GM19452 (cell line): Measurements from ENCODE around the gene FGGY.
A peak's percentile ranks its signal among the peaks of the same experiment; 100 is the strongest.

Source experiments
- ATAC-seq: cut with Tn5 transposase; IDR thresholded peaks from one replicate; pipeline ENCODE4 v1.9.1; 2021; ENCODE audit not compliant: unreplicated experiment

FGGY gene

GRCh38 chr1:59314776-59315528, 18.1 kb downstream of the FGGY start:
- ATAC-seq: no peak

GRCh38 chr1:59315529-59316463, 18.9 kb downstream of the FGGY start:
- no peak for ATAC-seq

- ATAC-seq: peak; percentile 66
These were observed 19.7 kb downstream of the FGGY start for GRCh38 chr1:59316497-59317128.

DNA sequence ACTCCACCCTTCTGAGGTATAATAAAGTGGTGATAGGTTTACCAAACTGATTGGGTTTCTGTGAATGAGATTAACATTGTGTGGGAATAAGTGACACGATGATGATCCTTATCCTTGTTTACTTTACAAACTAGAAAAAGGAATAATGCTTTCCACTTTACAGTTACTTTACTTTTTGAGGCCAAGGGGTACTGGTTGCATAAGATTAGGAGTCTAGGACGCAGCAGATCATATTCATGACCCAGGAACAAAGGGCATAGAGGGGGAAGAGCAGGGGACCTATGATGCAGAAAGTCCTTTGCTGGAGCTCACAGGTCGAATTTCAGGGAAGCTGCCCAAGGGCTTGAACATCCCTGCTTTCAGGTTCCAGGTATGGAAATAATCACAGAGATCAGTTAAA, 20.4 kb downstream of the FGGY start:
- ATAC-seq: no peak

DNA sequence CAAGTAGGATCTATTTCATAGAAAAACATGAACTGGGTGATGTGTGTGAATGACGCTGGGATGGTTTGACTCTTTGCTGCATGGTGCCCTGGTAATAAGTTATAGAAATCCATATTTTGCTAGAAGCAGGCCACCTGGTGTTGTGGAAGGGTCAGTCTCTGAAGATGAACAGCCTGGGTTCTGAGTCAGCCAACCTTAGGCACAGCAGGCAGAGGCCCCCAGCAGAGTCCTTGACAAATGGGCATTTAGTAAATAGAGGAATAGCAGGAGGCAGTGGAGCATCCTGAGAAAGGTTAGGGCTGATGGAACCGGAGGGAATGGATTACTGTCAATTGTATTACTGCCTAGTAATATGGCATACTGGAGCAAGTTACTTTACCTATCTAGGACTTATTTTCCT, 20.9 kb downstream of the FGGY start:
- ATAC-seq: no peak

GRCh38 chr1:59318271-59318860, 21.5 kb downstream of the FGGY start:
- no peak for ATAC-seq

- ATAC-seq: no peak
These were observed 25.5 kb downstream of the FGGY start for GRCh38 chr1:59322394-59322793.

GRCh38 chr1:59322814-59323213, 25.9 kb downstream of the FGGY start:
- ATAC-seq: no peak

DNA sequence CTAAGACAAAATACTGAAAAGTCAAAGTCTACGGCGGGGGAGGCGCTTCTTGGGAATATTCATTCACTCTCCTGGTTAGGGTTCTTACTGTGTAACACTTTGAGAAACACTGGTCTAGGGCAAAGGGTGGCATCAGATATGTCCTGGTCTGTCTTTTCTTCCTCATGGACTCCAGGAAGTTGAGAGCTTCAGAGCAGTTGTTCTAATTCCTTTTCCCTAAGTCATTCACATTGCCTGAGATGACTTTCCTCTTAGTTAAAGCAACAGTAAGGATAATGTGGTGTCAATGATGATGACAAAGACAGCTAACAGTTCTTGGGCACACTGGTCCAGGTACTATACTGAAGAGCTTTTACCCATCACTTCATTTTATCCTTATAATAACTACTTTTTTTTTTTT, 27.0 kb downstream of the FGGY start:
- no peak for ATAC-seq

- ATAC-seq: no peak
These were observed 31.5 kb downstream of the FGGY start for GRCh38 chr1:59328353-59328752.

DNA sequence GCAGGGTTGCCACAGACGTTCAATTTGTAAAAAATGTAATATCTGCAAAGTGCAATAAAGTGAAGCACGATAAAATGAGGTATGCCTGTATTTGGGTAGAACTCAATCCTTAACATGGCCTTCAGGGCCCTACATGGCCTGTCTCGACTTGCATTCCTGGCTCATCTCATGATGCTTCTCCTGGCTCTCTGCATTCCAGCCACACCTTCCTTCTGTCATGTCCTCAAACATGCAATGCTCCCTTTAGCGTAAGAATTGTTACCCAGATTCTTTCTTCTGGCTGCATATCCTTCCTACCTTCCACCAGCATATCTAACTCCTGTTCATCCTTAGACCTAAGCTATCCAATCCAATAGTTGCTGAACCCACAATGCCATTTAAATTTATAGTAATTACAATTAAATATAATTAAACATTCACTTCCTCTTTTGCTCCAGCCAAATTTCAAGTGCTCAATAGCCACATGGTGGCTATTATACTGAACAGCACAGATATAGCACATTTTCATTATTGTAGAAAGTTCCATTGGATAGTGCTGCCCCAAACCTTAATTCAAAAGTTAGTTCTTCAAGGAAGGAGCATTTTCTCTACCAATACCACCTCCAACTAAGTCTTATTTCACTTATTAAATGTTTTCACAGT, 32.6 kb downstream of the FGGY start:
- ATAC-seq: no peak

DNA sequence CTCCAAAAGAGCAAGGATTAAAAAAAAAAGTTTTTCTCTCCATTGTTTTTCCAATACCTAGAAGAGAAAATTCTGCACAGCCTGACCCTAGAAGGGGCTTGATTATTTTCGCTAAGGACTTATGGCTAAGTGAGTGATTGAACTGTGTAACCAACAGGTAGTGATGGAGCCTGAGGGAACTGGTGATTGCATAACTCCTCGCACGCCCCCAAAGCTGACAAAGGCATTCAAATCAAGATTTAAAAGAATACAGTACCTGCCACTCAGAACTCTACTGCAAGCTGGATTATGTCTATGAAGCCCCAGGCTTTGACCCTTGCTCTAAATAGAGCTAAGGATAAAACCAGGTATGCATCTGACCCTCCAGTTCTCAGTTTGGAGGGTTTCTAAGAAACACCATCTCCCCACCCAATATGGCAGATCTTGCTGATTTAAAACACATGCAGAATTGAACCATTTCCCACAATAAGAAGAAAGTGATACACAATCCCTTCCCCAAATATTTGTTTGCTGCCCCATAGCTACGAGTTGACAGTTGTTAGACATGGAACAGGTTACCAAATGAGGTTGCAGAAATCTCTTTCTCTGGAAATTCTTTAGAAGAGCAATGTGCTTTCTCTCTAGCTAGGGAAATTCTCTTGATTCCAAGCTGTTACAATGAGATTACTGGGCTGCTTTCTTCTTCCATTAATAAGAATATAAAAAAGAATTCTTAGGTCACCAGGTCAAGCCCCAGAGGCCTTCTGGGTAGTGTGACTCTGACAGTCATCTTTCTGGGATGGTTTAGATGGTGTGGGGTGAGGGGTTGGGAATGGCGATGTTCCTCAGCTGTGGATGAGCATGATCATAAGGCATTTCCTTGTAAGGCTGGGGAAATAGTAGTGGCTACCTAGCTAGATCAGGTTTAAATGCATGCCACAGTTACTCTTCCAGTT, 35.1 kb downstream of the FGGY start:
- ATAC-seq: no peak

GRCh38 chr1:59332983-59333382, 36.1 kb downstream of the FGGY start:
- peak; percentile 70 for ATAC-seq

GRCh38 chr1:59333626-59334277, 36.9 kb downstream of the FGGY start:
- no peak for ATAC-seq

DNA sequence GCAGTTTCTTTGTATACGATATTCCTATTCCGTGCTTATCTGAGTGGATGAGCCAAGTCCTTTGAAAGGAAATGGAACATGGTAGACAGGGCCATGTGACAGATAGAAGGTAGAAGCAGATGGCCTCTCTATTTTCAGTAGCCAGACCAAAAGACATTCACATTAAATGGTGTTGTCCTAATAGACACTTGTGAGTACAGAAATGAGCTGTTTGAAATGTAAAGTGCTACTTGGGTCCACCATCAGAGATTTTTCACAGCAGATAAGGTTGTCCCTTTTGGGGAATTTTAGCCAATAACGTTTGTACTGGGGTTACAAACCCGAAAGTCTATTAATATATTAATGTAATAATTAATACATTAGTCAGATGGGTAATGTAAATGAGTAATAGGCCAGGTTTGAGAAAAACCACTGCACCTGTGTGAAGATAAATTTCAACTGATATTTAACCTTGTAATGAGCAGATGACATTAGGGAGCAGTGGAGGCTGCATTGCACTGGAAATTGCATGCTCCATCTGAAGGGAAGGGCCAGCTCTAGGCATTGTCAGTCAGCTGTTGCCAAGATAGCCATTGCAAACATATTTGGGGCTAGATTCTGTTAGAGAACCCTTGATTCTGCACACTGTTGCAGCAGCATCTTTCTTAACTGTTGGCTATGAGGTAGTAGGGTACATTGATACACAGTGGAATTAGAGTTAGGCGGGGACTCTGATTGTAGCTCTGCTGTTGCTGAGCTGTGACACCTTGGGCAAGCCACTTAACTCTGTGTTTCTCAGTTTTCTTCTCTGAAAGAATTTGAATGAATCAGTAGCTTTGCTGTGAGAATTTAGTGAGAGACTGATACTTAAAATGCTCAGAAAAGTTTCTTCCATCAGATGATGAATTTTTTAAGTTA, 43.8 kb downstream of the FGGY start:
- peak; percentile 70 for ATAC-seq

DNA sequence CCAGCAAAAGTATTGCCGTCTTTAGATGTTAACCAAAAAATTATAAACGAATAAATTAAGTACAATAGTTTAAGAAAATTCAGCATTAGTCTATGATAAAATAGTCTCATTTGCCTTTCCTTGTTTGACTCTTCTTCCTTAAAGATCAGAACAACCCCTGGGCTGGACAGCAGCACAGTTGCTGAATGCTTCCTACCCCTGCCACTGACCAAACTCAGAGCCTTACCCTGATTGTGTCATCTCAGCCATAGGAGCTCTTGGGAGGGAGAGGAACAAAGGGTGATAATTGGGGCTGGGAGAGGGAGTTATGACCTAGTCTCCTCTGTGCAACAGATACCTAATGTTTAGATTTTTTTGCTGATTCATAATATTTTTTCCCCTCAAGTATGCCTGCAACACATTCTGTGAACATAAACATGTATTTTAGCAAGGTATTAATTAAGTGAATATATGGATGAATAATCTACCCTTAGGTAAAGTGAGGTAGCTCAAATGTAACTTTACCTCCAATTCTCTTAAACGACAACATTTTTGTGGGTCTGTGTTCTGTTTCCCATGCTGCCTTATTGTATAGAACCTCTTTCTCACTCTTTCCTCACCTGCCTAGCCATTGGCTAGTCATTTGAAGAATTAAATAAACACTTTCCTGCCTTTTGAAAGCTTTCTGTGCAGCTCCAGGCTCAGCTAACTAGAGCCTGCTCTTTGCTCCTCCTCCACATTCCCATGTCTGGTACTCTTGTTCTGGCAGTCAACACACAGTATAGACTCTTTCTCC, 46.1 kb downstream of the FGGY start:
- no peak for ATAC-seq

- ATAC-seq: no peak
These were observed 46.6 kb downstream of the FGGY start for GRCh38 chr1:59343576-59343840.

DNA sequence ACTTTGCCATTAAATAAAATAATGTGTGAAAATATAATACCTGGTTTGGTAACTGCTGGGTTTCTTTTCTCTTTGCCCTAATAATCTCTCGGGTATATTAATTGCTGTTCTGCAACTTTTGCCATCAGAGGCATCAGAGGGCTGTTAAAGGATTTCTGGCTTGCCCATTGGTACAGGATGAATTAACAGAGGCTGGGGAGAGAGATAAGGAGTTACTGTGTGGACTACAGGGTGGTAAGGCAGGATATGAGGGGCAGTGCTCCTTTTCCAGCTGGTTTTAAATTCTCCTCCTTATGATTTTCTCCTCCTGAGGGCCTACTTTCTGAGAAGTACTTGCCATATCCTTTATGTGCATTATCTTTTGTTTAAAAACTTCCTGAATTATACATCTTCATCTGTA, 48.3 kb downstream of the FGGY start:
- no peak for ATAC-seq
